ENCODE results near the gene SEMA6A.

DNA sequence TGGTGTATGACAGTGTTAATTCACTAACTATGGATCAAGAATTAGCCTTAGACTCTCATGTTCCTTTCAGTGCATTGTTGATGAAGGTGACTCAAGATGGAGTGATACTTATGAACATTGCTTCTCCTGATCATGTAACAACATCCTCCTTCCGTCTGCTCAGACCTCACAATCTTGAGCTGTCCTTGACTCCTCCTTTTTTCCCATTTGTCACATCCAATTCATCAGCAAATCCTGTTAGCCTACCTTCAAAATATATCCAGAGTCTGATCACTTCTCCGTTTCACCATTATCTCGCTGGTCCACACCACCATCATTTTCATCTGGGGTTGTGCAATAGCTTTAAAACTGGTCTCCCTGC lies 9.2 kb upstream of the SEMA6A start:
- no peak for TF ChIP-seq EP300 (IDR thresholded peaks at IDR 0.05; ENCODE audit: borderline replicate concordance in 1 of 2, low read depth in 1 of 2, low read length in 1 of 2)
- TF ChIP-seq CHD2 (IDR thresholded peaks at IDR 0.05; ENCODE audit: low read length, partially characterized antibody), result no peak
- TF ChIP-seq CTCF (IDR thresholded peaks at IDR 0.05), result no peak
- no peak for TF ChIP-seq POLR2AphosphoS5 (IDR thresholded peaks at IDR 0.05; ENCODE audit: low read depth, low read length)
- TF ChIP-seq, protein P1, sequence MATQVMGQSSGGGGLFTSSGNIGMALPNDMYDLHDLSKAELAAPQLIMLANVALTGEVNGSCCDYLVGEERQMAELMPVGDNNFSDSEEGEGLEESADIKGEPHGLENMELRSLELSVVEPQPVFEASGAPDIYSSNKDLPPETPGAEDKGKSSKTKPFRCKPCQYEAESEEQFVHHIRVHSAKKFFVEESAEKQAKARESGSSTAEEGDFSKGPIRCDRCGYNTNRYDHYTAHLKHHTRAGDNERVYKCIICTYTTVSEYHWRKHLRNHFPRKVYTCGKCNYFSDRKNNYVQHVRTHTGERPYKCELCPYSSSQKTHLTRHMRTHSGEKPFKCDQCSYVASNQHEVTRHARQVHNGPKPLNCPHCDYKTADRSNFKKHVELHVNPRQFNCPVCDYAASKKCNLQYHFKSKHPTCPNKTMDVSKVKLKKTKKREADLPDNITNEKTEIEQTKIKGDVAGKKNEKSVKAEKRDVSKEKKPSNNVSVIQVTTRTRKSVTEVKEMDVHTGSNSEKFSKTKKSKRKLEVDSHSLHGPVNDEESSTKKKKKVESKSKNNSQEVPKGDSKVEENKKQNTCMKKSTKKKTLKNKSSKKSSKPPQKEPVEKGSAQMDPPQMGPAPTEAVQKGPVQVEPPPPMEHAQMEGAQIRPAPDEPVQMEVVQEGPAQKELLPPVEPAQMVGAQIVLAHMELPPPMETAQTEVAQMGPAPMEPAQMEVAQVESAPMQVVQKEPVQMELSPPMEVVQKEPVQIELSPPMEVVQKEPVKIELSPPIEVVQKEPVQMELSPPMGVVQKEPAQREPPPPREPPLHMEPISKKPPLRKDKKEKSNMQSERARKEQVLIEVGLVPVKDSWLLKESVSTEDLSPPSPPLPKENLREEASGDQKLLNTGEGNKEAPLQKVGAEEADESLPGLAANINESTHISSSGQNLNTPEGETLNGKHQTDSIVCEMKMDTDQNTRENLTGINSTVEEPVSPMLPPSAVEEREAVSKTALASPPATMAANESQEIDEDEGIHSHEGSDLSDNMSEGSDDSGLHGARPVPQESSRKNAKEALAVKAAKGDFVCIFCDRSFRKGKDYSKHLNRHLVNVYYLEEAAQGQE (IDR thresholded peaks at IDR 0.05; ENCODE audit: low read depth, low read length), result no peak
- no peak for TF ChIP-seq GABPA (IDR thresholded peaks at IDR 0.05; ENCODE audit: low read depth)
- TF ChIP-seq, protein P2, sequence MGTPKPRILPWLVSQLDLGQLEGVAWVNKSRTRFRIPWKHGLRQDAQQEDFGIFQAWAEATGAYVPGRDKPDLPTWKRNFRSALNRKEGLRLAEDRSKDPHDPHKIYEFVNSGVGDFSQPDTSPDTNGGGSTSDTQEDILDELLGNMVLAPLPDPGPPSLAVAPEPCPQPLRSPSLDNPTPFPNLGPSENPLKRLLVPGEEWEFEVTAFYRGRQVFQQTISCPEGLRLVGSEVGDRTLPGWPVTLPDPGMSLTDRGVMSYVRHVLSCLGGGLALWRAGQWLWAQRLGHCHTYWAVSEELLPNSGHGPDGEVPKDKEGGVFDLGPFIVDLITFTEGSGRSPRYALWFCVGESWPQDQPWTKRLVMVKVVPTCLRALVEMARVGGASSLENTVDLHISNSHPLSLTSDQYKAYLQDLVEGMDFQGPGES (IDR thresholded peaks at IDR 0.05; ENCODE audit: low read depth, low read length), result no peak
- no peak for TF ChIP-seq NFIC (IDR thresholded peaks at IDR 0.05; ENCODE audit: borderline replicate concordance)
- TF ChIP-seq RCOR1 (IDR thresholded peaks at IDR 0.05; ENCODE audit: low read length), result no peak
- no peak for TF ChIP-seq RFX5 (IDR thresholded peaks at IDR 0.05; ENCODE audit: low read length)
